ENCODE data around the gene ZNF558.
"Not testable (repeated sequence)": the region's sequence is repeated elsewhere in the genome, so short reads cannot be mapped to it uniquely, and the experiment has no call there.

The ZNF558 gene

GRCh38 chr19:8794823-8795222 lies 37.3 kb downstream of the ZNF558 start:
- no peak for DNase-seq (ENCODE audit: low read depth)

- DNase-seq (ENCODE audit: low read depth), result not testable (repeated sequence)
These were observed 58.5 kb downstream of the ZNF558 start for GRCh38 chr19:8773587-8773986.

- not testable (repeated sequence) for DNase-seq (ENCODE audit: low read depth)
These were observed 62.8 kb downstream of the ZNF558 start for GRCh38 chr19:8769265-8769664.

GRCh38 chr19:8767257-8767656 lies 64.8 kb downstream of the ZNF558 start:
- not testable (repeated sequence) for DNase-seq (ENCODE audit: low read depth)
